NCI-H526 (cell line): Measurements from ENCODE around the gene PKLR.
A peak's percentile ranks its signal among the peaks of the same experiment; 100 is the strongest.
"Not testable (repeated sequence)": the region's sequence is repeated elsewhere in the genome, so short reads cannot be mapped to it uniquely, and the experiment has no call there.

ENCODE experiments used
- DNase-seq, 2 experiments: peaks; one replicate each; lab custom pipeline; 2025; lab: John Stamatoyannopoulos, UW

The PKLR gene

GRCh38 chr1:155255243-155256007 lies 45.8 kb downstream of the PKLR start, which contains the start of gene ENTREP3:
TSS of gene ENTREP3 (minus strand) at chr1:155255483. CDS start at chr1:155254877, 606 bp downstream.
- peak; percentile 94 to 99 for DNase-seq

GRCh38 chr1:155254714-155255242 lies 46.5 kb downstream of the PKLR start:
- peak in 1 of 2 experiments; percentile 77 for DNase-seq

- peak in 1 of 2 experiments; percentile 64 for DNase-seq
Observed at GRCh38 chr1:155254228-155254713, 47.0 kb downstream of the PKLR start.

GRCh38 chr1:155253797-155254196 lies 47.4 kb downstream of the PKLR start:
- no peak for DNase-seq

DNA sequence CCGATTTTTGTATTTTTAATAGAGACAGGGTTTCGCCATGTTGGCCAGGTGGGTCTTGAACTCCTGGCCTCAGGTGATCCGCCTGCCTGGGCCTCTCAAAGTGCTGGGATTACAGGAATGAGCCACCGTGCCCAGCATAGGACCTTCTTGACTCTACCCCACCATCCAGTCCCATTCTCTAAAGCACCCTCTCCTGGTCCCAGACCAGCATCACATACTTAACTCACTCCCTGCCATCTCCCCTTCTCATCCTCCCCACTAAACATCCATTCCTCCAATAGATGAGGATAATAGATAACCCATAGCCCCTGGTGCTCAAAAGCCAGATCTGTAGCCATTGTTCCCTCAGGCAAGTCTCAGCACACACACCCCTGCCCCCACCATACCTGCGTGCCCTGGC lies 48.0 kb downstream of the PKLR start:
- peak in 1 of 2 experiments; percentile 52 for DNase-seq

- no peak for DNase-seq
Observed at GRCh38 chr1:155251566-155251965, 49.7 kb downstream of the PKLR start.

- peak; percentile 97 to 100 for DNase-seq
Observed at GRCh38 chr1:155250633-155251449, 50.4 kb downstream of the PKLR start.

DNA sequence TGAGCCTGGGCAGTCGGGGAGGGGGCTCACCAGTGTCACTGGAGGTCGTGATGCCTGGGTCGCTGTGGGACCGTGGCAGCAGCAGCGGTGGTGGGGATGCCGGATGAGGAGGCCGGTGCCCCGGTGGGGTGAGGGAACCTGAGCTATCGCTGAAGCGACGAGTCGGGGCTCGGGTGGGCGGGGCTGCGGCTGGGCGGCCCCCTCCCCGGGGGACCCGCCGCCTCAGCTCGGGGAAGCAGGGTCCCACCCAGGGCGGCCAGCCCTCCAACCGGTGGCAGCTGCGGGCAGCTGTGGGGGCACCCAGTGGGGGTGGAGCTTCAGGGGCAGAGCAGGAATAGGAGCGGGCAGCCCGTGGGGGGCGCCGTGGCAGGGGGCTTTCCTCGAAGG lies 51.0 kb downstream of the PKLR start:
- no peak for DNase-seq

- DNase-seq: no peak
Observed at GRCh38 chr1:155247667-155248553, 53.3 kb downstream of the PKLR start.

DNA sequence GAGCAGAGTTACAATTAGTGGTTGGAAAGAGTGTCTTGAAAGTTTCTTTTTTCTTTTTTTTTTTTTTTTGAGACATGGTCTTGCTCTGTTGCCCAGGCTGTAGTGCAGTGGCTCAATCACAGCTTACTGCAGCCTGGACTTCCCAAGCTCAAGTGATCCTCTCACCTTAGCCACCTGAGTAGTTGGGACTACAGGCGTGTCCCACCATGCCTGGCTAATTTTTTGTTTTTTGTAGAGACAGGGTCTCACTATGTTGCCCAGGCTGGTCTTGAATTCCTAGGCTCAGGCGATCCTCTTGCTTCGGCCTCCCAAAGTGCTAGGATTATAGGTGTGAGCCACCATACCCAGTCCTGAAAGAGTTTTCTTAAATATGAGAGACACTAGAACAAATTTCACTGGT lies 54.4 kb downstream of the PKLR start:
- DNase-seq: not testable (repeated sequence)

DNA sequence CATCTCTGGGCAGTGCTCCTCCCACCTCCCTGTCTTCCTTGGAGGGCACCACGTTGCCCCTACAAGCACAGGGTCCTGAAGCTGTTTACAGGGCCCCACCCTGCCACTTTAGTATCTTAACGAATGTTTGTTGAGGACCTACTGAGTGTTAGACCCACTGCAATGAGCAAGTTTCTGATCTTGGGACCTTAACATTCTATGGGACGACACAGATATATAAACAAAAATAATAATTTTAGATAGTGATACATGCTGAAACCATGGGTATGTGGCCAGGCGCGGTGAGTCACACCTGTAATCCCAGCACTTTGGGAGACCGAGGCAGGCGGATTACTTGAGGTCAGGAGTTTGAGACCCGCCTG lies 56.1 kb downstream of the PKLR start:
- no peak for DNase-seq

DNA sequence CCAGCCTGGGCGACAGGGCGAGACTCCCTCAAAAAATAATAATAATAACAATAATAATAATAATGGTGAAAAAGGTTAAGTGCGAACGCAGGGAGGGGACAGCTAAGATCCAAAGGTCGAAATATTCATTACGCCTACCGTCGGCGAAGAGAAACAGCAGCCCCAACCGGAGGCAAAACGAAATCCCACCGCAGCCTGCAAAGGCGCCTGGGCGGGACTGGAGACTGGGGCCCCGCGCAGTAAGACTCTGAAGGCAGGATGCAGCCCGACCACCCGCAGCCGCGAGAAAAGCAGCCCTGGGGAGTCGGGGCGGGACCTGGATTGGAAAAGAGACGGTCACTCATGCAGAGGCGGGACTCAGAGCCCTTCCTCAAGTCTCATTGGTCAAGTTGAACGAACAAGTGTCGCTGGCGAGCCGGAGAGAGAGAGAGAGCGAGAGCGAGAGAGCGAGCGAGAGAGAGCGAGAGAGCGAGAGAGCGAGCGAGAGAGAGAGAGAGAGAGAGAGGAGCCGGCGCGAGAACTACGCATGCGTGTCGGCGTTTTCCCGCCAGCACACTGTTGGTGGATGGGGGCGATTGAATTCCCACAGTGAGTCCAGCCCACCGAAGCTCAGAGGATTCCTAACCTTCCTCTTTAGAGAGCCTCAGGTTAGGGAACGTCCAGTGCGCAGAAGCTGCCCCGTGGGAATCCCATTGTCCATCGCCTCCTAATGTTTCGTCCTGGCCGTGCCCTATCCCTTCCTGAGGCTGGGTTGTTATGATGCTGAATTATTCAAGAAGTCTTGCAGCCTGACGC lies 56.7 kb downstream of the PKLR start:
- DNase-seq: peak; percentile 100

DNA sequence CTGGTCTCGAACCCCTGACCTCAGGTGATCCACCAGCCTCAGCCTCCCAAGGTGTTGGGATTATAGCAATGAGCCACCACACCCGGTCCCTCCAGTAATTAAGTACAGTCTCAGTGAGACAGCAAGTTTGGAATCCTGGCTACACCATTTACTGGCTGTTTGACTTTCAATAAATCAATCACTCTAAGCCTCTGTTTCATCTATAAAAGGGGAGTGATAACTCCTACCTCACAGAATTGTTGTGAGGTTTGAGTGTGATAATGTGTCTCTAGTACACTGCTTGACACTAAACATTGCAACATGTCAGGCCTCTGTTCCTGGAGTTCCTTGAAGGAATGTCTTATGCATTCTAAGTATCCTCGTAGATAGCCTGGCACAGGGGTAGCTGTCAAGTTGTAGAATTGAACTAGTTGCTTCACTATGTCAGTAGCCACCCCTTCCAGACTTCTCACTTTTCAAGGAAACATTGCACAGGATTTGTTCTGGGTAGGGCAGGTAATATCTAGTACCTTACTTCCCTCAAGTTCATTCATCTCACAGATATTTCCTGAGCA lies 58.4 kb downstream of the PKLR start:
- no peak for DNase-seq

DNA sequence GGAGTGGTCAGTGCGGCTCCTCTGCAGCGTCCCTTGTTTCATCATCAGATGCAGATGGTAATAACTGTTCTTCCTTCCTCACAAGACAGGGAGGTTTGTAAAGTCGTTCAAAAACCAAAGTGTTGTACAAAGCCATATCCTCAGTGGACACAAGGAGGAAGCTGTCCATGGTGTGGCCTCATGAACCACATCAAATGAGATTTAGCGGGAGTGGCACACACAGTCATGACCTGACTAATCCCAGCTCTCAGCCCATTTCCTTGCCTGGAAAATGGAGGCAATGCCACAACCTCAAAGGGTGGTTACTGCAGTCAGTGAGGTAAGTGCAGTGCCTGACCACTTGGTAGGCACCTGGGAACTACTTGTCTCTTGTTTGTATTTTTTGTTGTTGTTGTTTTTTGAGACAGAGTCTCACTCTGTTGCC lies 59.4 kb downstream of the PKLR start:
- DNase-seq: no peak

DNA sequence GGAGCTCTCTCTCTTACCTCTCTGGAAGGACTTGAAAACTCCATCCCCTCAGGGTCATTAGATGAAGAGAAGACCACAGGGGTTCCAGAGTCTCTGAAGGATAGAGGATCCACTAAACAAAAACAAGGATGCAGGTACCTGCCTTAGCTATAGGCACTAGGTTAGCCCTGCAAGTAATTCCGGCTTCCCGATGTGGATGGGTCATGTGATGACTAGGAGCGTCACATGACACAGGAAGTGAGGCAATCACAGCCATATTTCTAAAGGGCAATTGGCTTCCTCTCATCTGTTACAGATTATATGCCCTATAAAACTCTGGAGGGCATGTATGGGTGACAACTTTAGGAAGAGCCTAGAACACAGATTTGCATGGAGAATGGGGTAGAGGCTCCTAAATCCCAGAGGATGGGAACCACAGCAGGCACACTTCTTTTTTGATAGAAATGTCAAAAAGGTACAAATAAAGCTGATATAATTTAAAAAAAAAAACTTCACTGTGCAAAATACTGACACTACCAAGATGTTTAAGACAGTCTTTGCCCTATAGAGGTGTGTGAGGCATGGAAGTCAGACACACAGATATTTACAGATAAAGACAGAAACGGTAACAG lies 60.1 kb downstream of the PKLR start:
- peak; percentile 90 to 95 for DNase-seq
